AG10803 (cell line): ENCODE data around the gene TADA1.
A peak's percentile ranks its signal among the peaks of the same experiment; 100 is the strongest.

Experiments used
- DNase-seq: peaks from one replicate; pipeline ENCODE4 v3.0.0; 2010; ENCODE audit warnings: low read depth
- H3K4me3 ChIP-seq: 2 replicates; pipeline ENCODE4 v1.5.1; 2011; ENCODE audit warnings: mild to moderate bottlenecking, low read length, control low read depth
- CTCF ChIP-seq: conservative IDR thresholded peaks from 2 replicates; pipeline ENCODE4 v1.5.1; 2011; ENCODE audit warnings: mild to moderate bottlenecking, low read length, control low read depth, inconsistent platforms

Gene TADA1

GRCh38 chr1:166906647-166907046, 30.6 kb upstream of the TADA1 start:
- DNase-seq: no peak
- H3K4me3 ChIP-seq: no peak overlapping the region
- TF ChIP-seq CTCF: no peak

- TF ChIP-seq CTCF: no peak
- peak; percentile 82 for DNase-seq
- H3K4me3 ChIP-seq: no peak overlapping the region
Observed at GRCh38 chr1:166905900-166906299, 29.8 kb upstream of the TADA1 start.

GRCh38 chr1:166905136-166905535, 29.1 kb upstream of the TADA1 start:
- no peak for TF ChIP-seq CTCF
- H3K4me3 ChIP-seq: no peak overlapping the region
- DNase-seq: peak; percentile 71

DNA sequence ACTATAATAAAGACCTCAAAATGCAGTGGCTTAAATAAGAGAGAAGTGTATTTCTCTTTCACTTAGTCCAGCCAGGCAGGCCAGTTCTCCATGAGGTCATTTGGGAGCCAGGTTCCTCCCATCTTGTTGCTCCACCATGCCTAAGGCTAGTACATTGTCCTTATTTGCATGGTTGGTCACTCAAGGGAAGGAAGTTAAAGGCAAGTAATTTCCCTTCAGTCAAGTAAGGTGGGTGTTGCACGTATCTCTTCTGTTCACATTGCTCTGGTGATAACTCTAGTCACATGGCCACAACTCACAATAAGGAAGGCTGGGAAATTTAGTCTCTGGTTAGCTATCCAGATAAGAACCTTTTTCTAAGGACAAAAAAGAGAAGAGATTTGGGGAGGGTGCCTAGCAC, 27.2 kb upstream of the TADA1 start:
- no peak overlapping the region for H3K4me3 ChIP-seq
- TF ChIP-seq CTCF: no peak
- DNase-seq: no peak

DNA sequence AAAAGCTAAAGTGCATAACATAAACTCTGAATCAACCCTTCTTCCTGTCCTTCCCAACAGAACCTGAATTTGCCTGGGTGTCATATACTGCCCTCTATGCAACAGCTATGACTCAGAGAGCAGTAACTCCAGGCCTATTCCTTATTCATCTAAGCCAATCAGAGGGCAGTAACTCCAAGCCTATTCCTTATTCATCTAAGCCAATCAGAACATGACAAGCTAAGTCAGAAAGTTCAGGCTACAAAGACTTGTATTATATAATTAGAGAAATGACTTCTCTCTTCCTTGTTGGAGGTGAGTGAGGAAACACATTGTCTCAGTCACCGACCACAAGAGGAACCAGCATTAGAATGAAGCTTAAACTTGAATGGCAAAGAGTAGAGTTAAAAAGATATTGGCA, 26.2 kb upstream of the TADA1 start:
- DNase-seq: peak; percentile 33
- H3K4me3 ChIP-seq: no peak overlapping the region

DNA sequence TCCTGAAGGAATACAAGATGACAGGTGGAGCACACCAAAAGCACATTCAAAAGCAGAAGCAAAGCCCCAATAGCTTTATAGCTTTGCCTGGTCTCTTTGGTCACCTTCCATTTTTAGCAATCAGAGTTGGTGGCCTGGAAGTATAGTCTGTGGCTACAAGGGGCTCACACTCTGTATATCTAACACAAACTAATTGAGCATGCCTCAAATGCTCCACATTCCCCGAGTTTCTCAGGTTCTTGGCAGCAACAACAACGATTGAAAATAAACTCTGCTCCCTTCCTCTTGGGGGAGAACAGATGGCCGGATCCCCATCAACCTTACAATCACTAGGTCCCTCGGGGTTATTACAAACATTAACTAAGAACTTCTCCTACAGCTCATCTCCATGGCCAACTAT, 24.9 kb upstream of the TADA1 start:
- no peak overlapping the region for H3K4me3 ChIP-seq
- peak; percentile 17 for DNase-seq
- no peak for TF ChIP-seq CTCF

More for the DNA sequence above, 26.2 kb upstream of the TADA1 start:
- no peak for TF ChIP-seq CTCF

GRCh38 chr1:166899769-166900168, 23.7 kb upstream of the TADA1 start:
- no peak overlapping the region for H3K4me3 ChIP-seq
- TF ChIP-seq CTCF: no peak
- no peak for DNase-seq
